Measurements from ENCODE around the gene ALAD. TPM values are rescaled to one million over a fixed set of nuclear protein-coding genes. Genes with fewer than 3 reads are reported as not detected.

The ALAD gene
- total RNA-seq, 4 donors from 2014 or later: 8.9 to 16.2 (median 12.3) TPM

DNA sequence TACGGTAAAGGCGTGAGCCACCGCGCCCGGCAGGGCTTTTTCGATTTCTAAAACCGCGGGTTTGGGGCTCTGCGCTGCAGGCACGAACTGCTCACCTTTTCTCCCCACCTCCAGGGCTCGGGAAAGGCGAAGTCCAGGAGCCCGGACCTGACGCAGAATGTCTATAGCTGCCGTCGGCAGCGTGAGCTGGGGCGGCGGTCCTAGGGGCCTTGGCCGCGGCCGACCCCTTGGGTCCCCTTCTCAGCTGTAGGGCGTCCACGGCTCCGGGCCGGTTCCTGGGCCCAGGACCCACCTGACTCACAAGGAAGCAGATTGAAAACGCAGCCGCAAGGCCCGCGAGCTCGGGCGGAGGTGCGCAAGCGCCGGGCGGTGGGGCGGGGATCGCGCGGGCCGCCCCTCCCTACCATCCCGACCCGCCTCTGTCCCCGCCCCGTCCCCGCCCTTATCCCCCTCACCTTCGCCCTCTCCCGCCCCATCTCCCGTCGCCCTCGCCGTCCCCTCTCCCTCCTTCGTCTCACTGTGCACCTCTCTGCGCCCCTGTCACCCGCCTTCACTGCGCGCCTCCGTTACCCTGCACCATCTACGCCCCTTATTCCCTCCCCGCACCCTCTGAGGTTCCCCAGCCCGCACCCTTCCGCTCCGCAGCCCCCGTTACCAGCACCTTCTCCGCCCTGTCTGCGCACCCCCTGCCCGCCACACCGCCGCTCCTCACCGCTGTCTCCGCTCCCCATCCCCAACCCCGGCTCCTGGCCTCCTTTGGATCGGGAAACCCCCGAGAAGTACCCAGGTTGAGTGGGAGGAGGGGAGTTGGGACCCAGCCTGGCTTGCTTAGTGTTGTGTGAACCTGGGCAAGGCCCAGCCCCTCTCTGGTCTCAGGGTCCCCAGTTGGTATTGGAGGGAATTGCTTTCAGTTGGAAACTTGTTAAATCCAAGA lies 24.2 kb downstream of the ALAD start, which contains the start of gene HDHD3:
Gene HDHD3 (minus strand): TSS at position 353 of the 934 bp plus-strand sequence. CDS start 2,632 bp downstream, outside the sequence.
- DNase-seq (peak; percentile 67 to 73), ATAC-seq (peak; percentile 95 to 96)
- Histone ChIP-seq H3K4me1 (peaks cover 8 to 10% of the 10 kb centered on the region in 2 donors), H3K4me3 (peak within 1 kb of the TSS; percentile 65 to 95 (median 89)), H3K27ac (peak within 1 kb of the TSS; percentile 75 to 87 (median 78)), H3K9me3 (no peaks in the 10 kb centered on the region), H3K27me3 (no peaks in the 10 kb centered on the region), H3K36me3 (peaks cover 0 to 13% of the 10 kb centered on the region in 2 donors)
- intact Hi-C loops (cut with DNase I; ENCODE audit: low total_unique reads) (loop anchor here (2.0 kb wide), 1 partner anchor 22 kb away; no protein-coding TSS in a partner anchor), in situ Hi-C loops (cut with MboI; ENCODE audit: low sequenced_read_pairs in 4 of 4) (no loop called here)
- peak; percentile 30 to 64 for TF ChIP-seq POLR2A (IDR thresholded peaks at IDR 0.05)
- TF ChIP-seq, protein P1, sequence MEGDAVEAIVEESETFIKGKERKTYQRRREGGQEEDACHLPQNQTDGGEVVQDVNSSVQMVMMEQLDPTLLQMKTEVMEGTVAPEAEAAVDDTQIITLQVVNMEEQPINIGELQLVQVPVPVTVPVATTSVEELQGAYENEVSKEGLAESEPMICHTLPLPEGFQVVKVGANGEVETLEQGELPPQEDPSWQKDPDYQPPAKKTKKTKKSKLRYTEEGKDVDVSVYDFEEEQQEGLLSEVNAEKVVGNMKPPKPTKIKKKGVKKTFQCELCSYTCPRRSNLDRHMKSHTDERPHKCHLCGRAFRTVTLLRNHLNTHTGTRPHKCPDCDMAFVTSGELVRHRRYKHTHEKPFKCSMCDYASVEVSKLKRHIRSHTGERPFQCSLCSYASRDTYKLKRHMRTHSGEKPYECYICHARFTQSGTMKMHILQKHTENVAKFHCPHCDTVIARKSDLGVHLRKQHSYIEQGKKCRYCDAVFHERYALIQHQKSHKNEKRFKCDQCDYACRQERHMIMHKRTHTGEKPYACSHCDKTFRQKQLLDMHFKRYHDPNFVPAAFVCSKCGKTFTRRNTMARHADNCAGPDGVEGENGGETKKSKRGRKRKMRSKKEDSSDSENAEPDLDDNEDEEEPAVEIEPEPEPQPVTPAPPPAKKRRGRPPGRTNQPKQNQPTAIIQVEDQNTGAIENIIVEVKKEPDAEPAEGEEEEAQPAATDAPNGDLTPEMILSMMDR (IDR thresholded peaks at IDR 0.05 in 4 of 5, conservative IDR thresholded peaks at IDR 0.05 in 1 of 5): no peak

DNA sequence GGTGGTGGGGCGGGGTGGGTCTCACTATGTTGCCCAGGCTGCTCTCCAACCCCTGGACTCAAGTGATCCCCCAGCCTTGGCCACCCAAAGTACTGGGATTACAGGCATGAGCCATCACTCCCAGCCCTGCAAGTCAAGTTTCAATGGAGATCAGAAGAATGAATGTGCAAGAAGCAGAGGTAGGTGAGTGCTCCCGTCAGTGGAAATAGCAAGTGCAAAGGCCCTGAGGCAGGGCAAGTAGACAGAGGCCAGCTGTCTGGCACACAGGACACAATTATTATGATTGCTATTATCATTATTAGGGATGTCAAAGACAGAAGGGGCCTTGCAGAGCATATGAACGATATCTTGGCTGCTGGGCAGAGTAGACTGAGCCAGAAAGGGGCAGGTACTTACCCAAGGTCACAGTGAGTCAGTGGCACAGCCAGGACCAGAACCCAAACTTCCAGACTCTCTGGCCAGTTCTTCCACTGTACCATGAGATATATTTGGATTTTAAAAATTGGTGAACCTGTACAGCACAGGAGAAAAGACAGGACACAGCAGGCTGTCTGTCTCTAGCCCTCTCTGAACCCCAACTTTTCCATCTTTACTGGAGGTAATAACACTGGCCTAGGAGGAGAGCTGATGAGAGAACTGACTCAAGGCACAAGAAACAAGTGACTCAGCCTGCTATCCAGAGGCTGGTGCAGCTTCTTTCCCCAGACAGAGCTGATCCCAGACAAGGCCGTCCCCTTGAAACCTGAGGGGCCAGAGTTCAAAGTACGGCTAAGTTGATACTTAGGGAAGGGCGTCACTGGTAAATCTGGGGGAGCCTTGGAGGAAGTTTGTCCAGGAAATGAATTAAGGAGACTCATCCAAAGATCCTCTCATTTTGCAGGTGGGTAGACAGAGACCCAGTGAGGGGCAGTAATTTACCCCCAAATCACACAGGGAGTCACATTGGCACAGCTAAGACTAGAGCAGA lies 25.7 kb downstream of the ALAD start:
- Histone ChIP-seq H3K36me3 (peaks cover 0 to 13% of the 10 kb centered on the region in 2 donors), H3K9me3 (no peaks in the 10 kb centered on the region), H3K4me1 (peaks cover 8 to 10% of the 10 kb centered on the region in 2 donors), H3K27me3 (no peaks in the 10 kb centered on the region), H3K4me3 (peak overlapping the region in 2 of 4 donors; percentile 87 to 95), H3K27ac (no peak overlapping the region)
- DNase-seq (no peak), ATAC-seq (no peak)
- in situ Hi-C loops (cut with MboI; ENCODE audit: low sequenced_read_pairs in 4 of 4) (no loop called here), intact Hi-C loops (cut with DNase I; ENCODE audit: low total_unique reads) (loop anchor here (2.0 kb wide), 1 partner anchor 23 kb away; no protein-coding TSS in a partner anchor)
- TF ChIP-seq, protein P1 (IDR thresholded peaks at IDR 0.05 in 4 of 5, conservative IDR thresholded peaks at IDR 0.05 in 1 of 5): no peak
- no peak for TF ChIP-seq POLR2A (IDR thresholded peaks at IDR 0.05)

DNA sequence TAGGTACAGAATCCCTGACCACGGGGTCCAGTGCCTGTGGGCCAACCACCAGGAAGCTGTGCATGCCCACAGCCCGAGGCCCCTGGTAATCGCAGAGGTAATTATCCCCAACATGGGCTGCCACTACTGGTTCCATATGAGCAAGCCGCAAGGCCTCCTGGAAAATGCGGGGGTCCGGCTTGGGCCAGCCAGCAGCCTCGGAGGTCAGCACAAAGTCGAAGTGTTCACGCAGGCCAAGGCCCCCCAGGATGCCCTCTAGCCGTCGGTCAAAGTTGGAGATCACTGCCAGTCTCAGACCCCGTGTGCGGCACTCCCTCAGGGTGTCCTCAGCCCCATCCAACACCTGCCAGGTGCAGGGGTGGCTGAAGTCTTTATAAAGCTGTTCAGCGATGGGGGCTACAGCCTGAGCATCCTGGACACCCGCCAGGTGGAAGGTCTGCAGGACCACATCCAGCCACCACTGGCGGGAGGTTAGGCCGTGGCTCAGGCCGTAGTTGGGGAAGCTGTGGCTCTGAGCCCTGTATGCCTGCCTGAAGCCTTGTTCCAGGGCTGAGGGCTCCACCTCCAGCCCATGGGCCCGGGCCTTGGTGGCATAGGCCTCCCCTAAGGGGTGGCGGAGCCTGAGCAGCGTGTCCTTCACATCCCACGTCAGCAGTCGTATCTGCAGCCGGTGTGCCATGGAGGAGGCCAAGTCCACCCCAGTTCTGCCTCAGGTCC lies 27.2 kb downstream of the ALAD start:
- ATAC-seq (no peak), DNase-seq (no peak)
- H3K9me3 ChIP-seq: no peaks in the 10 kb centered on the region
- TF ChIP-seq POLR2A (IDR thresholded peaks at IDR 0.05): no peak
- TF ChIP-seq, protein P1 (IDR thresholded peaks at IDR 0.05 in 4 of 5, conservative IDR thresholded peaks at IDR 0.05 in 1 of 5): no peak
- H3K27ac ChIP-seq: no peak overlapping the region
- in situ Hi-C loops (cut with MboI; ENCODE audit: low sequenced_read_pairs in 4 of 4) (no loop called here), intact Hi-C loops (cut with DNase I; ENCODE audit: low total_unique reads) (no loop called here)
- peaks cover 0 to 13% of the 10 kb centered on the region in 2 donors for H3K36me3 ChIP-seq
- H3K4me1 ChIP-seq: peaks cover 10 to 14% of the 10 kb centered on the region in 2 donors
- H3K27me3 ChIP-seq: no peaks in the 10 kb centered on the region
- H3K4me3 ChIP-seq: no peak overlapping the region

GRCh38 chr9:113373256-113373655 lies 27.8 kb downstream of the ALAD start:
- in situ Hi-C loops (cut with MboI; ENCODE audit: low sequenced_read_pairs in 4 of 4) (no loop called here), intact Hi-C loops (cut with DNase I; ENCODE audit: low total_unique reads) (no loop called here)
- no peak for DNase-seq
- TF ChIP-seq POLR2A (IDR thresholded peaks at IDR 0.05): no peak
- TF ChIP-seq, protein P1 (IDR thresholded peaks at IDR 0.05 in 4 of 5, conservative IDR thresholded peaks at IDR 0.05 in 1 of 5): no peak
- Histone ChIP-seq H3K4me1 (peaks cover 10 to 14% of the 10 kb centered on the region in 2 donors), H3K27ac (no peak overlapping the region), H3K9me3 (no peaks in the 10 kb centered on the region), H3K4me3 (no peak overlapping the region), H3K27me3 (no peaks in the 10 kb centered on the region), H3K36me3 (peaks cover 0 to 13% of the 10 kb centered on the region in 2 donors)
- ATAC-seq: no peak

Data from gastrocnemius medialis (tissue), 4 donors.